Measurements from ENCODE around the gene DLGAP4. TPM values are rescaled to one million over a fixed set of nuclear protein-coding genes. Genes with fewer than 3 reads are reported as not detected.

DLGAP4 gene
- polyA plus RNA-seq, 2 of the 4 experiments (the other 2 are of a cell fraction) = 11.9 to 36.7 TPM

GRCh38 chr20:36301359-36302119, 4.6 kb upstream of the DLGAP4 start:
- 11% methylated on average over 7 of the region's 7 CpGs for WGBS (ENCODE audit: missing lambda C conversion rate)
- TF ChIP-seq ZFP36 (IDR thresholded peaks at IDR 0.05; ENCODE audit: borderline replicate concordance, partially characterized antibody) = no peak
- TF ChIP-seq E2F6 (IDR thresholded peaks at IDR 0.05; ENCODE audit: borderline replicate concordance, low read depth) = no peak
- TF ChIP-seq KDM5A (IDR thresholded peaks at IDR 0.05) = no peak
- no peak for TF ChIP-seq HEYL (CRISPR knock-in tag; IDR thresholded peaks at IDR 0.05)
- TF ChIP-seq RFX5 (IDR thresholded peaks at IDR 0.05) = no peak
- TF ChIP-seq NR3C1 (IDR thresholded peaks at IDR 0.05) = no peak
- no peak for TF ChIP-seq MAX (IDR thresholded peaks at IDR 0.05)
- no peak for TF ChIP-seq BHLHE40 (IDR thresholded peaks at IDR 0.05; ENCODE audit: low read depth, low read length)
- no peak for TF ChIP-seq NPAS2 (CRISPR knock-in tag; IDR thresholded peaks at IDR 0.05; ENCODE audit: borderline replicate concordance)
- no peak for TF ChIP-seq EHF (CRISPR knock-in tag; IDR thresholded peaks at IDR 0.05)
- no peak for TF ChIP-seq RCOR1 (IDR thresholded peaks at IDR 0.05; ENCODE audit: low read depth, low read length)
- no peak for TF ChIP-seq PHF8 (IDR thresholded peaks at IDR 0.05; ENCODE audit: borderline replicate concordance, low read depth)
- TF ChIP-seq HOXB13 (CRISPR knock-in tag; IDR thresholded peaks at IDR 0.05; ENCODE audit: low read depth) = no peak
- no peak for TF ChIP-seq EP300 (IDR thresholded peaks at IDR 0.05)
- TF ChIP-seq HOXA7 (CRISPR knock-in tag; IDR thresholded peaks at IDR 0.05) = no peak
- Histone ChIP-seq H3K9me3 (no peaks in the 10 kb centered on the region), H3K27ac (no peak overlapping the region), H3K4me2 (no peak overlapping the region), H3K4me1 (peaks cover 5% of the 10 kb centered on the region; the same call in 1 of the 3 replicates), H3K4me3 (no peak overlapping the region)
- ChIA-PET POLR2A (no interaction called here), CTCF (interaction anchor here (0.6 kb wide), 1 partner anchor 373 kb away, joined by 3 read pairs; no protein-coding TSS in a partner anchor)
- no peak for FAIRE-seq
- no peak for DNase-seq (ENCODE audit: low read depth in 1 of 2, low spot score in 1 of 2)
- no peak for ATAC-seq

- peaks cover 11% of the 10 kb centered on the region; the same call in 1 of the 3 replicates for H3K4me1 ChIP-seq
- CTCF ChIA-PET = interaction anchor here (0.5 to 1.4 kb wide), 4 partner anchors 23 to 428 kb away, joined by 3 to 5 read pairs (median 4); no protein-coding TSS in a partner anchor
- no peak for FAIRE-seq
- TF ChIP-seq ATOH8 (CRISPR knock-in tag; IDR thresholded peaks at IDR 0.05; ENCODE audit: low read depth) = no peak
- TF ChIP-seq HEYL (CRISPR knock-in tag; IDR thresholded peaks at IDR 0.05) = no peak
- no peak for TF ChIP-seq HMGXB4 (CRISPR knock-in tag; IDR thresholded peaks at IDR 0.05; ENCODE audit: borderline replicate concordance)
- TF ChIP-seq FOXS1 (CRISPR knock-in tag; IDR thresholded peaks at IDR 0.05) = no peak
- no peak for TF ChIP-seq USF2 (IDR thresholded peaks at IDR 0.05)
- TF ChIP-seq CBX2 (IDR thresholded peaks at IDR 0.05; ENCODE audit: borderline replicate concordance, low read depth) = no peak
- TF ChIP-seq HOXB13 (CRISPR knock-in tag; IDR thresholded peaks at IDR 0.05; ENCODE audit: low read depth) = no peak
- no peak for TF ChIP-seq PBX3 (IDR thresholded peaks at IDR 0.05)
- TF ChIP-seq POLR2A (IDR thresholded peaks at IDR 0.05; ENCODE audit: low read length) = no peak
- no peak for TF ChIP-seq ESRRA (IDR thresholded peaks at IDR 0.05; ENCODE audit: borderline replicate concordance, low read length)
- no peak for TF ChIP-seq ELK1 (IDR thresholded peaks at IDR 0.05; ENCODE audit: low read depth, low read length)
- TF ChIP-seq EHF (CRISPR knock-in tag; IDR thresholded peaks at IDR 0.05) = no peak
- TF ChIP-seq MAZ (IDR thresholded peaks at IDR 0.05; ENCODE audit: borderline replicate concordance, low read depth, low read length) = no peak
- no peak for TF ChIP-seq FOSL2 (IDR thresholded peaks at IDR 0.05)
- TF ChIP-seq FOSL2 (CRISPR knock-in tag; IDR thresholded peaks at IDR 0.05) = no peak
- no peak for TF ChIP-seq KDM5A (IDR thresholded peaks at IDR 0.05)
- no peak for TF ChIP-seq CTCF (IDR thresholded peaks at IDR 0.05)
Observed at GRCh38 chr20:36303020-36303595, 3.0 kb upstream of the DLGAP4 start.

More at GRCh38 chr20:36303020-36303595, 3.0 kb upstream of the DLGAP4 start:
- Histone ChIP-seq H3K4me2 (no peak overlapping the region), H3K27ac (no peak overlapping the region), H3K9me3 (no peaks in the 10 kb centered on the region), H3K4me3 (no peak overlapping the region)
- no peak for ATAC-seq
- WGBS (ENCODE audit: missing lambda C conversion rate) = 28% methylated on average over 14 of the region's 14 CpGs
- no peak for DNase-seq (ENCODE audit: low read depth in 1 of 2, low spot score in 1 of 2)
- POLR2A ChIA-PET = no interaction called here
